Forelimb muscle (tissue), 1 donor: ENCODE measurements around the gene EPC1. TPM values are rescaled to one million over a fixed set of nuclear protein-coding genes. Genes with fewer than 3 reads are reported as not detected.
"Not testable (repeated sequence)": the region's sequence is repeated elsewhere in the genome, so short reads cannot be mapped to it uniquely, and the experiment has no call there.

Source experiments
- DNase-seq: peaks from one replicate; pipeline ENCODE4 v3.0.0-alpha.2; 2013; ENCODE audit warnings: low read depth
- polyA plus RNA-seq: library from polyadenylated mRNA; unstranded; fragments of 120-200 nt; gene quantifications from one replicate; pipeline ENCODE4 v1.2.1, GENCODE V29; 2013; ENCODE audit not compliant: insufficient read length

Gene EPC1
- polyA plus RNA-seq, 1 donor: 41.7 TPM

GRCh38 chr10:32234471-32234870 lies 112.5 kb downstream of the EPC1 start:
- no peak for DNase-seq

GRCh38 chr10:32233375-32233774 lies 113.6 kb downstream of the EPC1 start:
- not testable (repeated sequence) for DNase-seq

- DNase-seq: no peak
These were observed 114.6 kb downstream of the EPC1 start for GRCh38 chr10:32232378-32232777.

GRCh38 chr10:32229788-32230187 lies 117.2 kb downstream of the EPC1 start:
- DNase-seq: not testable (repeated sequence)

GRCh38 chr10:32229170-32229569 lies 117.8 kb downstream of the EPC1 start:
- DNase-seq: no peak

- DNase-seq: no peak
These were observed 119.2 kb downstream of the EPC1 start for GRCh38 chr10:32227802-32228201.

GRCh38 chr10:32226624-32227023 lies 120.3 kb downstream of the EPC1 start:
- no peak for DNase-seq

GRCh38 chr10:32225976-32226375 lies 121.0 kb downstream of the EPC1 start:
- DNase-seq: no peak

GRCh38 chr10:32222376-32222775 lies 124.6 kb downstream of the EPC1 start:
- not testable (repeated sequence) for DNase-seq

- not testable (repeated sequence) for DNase-seq
These were observed 127.8 kb downstream of the EPC1 start for GRCh38 chr10:32219156-32219555.

- DNase-seq: not testable (repeated sequence)
These were observed 128.5 kb downstream of the EPC1 start for GRCh38 chr10:32218206-32219044.

Other genes with a start within 250 kb of the EPC1 start
- gene CCDC7, start 99.0 kb upstream of the EPC1 start, polyA plus RNA-seq: 3.1 TPM